ENCODE data around the gene RPH3AL. TPM values are rescaled to one million over a fixed set of nuclear protein-coding genes. Genes with fewer than 3 reads are reported as not detected.

RPH3AL gene
- total RNA-seq, 1 experiment from 2014 or later, result 3.0 TPM

GRCh38 chr17:393806-394717, 41.5 kb upstream of the RPH3AL start:
- Histone ChIP-seq H3K4me2 (ENCODE audit: insufficient read depth, insufficient read length, low read length) (no peak overlapping the region), H3K18ac (ENCODE audit: insufficient read length, low read depth, low read length) (no peak overlapping the region), H2BK20ac (ENCODE audit: low read depth, low read length, poor library complexity, severe bottlenecking) (no peak overlapping the region), H3K9ac (ENCODE audit: extremely low read depth, insufficient read length, low read length) (no peak overlapping the region), H3K9me3 (ENCODE audit: control insufficient read depth, low read depth, low read length) (no peaks in the 10 kb centered on the region), H2BK5ac (ENCODE audit: insufficient read length, low read length) (no peak overlapping the region), H2AK5ac (ENCODE audit: insufficient read length, low read length) (no peak overlapping the region), H2AFZ (ENCODE audit: low read length) (no peak overlapping the region), H2BK15ac (ENCODE audit: low read depth, low read length) (no peak overlapping the region), H4K91ac (ENCODE audit: insufficient read length, low read depth, low read length) (no peak overlapping the region), H3K56ac (ENCODE audit: insufficient read length, low read depth, low read length) (no peak overlapping the region), H2BK12ac (ENCODE audit: insufficient read length, low read depth, low read length) (no peak overlapping the region), H4K20me1 (ENCODE audit: control insufficient read depth, insufficient read depth, insufficient read length) (no peaks in the 10 kb centered on the region), H3K23ac (ENCODE audit: insufficient read length, low read depth, low read length) (no peak overlapping the region), H3K4ac (ENCODE audit: low read depth, low read length) (no peak overlapping the region), H4K8ac (replicated peaks; ENCODE audit: insufficient read length, low read depth, low read length) (no peak overlapping the region), H3K14ac (ENCODE audit: insufficient read depth, low read length) (no peak overlapping the region), H3T11ph (ENCODE audit: low read length) (no peak overlapping the region), H3K4me1 (ENCODE audit: insufficient read depth, low read length) (no peaks in the 10 kb centered on the region), H3K23me2 (ENCODE audit: insufficient read length, low read depth, low read length, poor library complexity, severe bottlenecking) (no peaks in the 10 kb centered on the region), H3K79me1 (ENCODE audit: insufficient read depth, low read depth, low read length, poor library complexity, severe bottlenecking) (no peaks in the 10 kb centered on the region), H3K79me2 (ENCODE audit: insufficient read depth, low read length) (no peaks in the 10 kb centered on the region), H2BK120ac (ENCODE audit: low read depth, low read length, poor library complexity, severe bottlenecking) (no peak overlapping the region), H3K27me3 (ENCODE audit: insufficient read depth, low read length) (no peaks in the 10 kb centered on the region), H4K5ac (ENCODE audit: insufficient read length, low read depth, low read length) (no peak overlapping the region), H3K27ac (ENCODE audit: insufficient read length, low read depth, low read length) (no peak overlapping the region)
- Mint-ChIP-seq H3K4me3 (no peak overlapping the region), H3K27me3 (ENCODE audit: low read depth) (peaks cover 48% of the 10 kb centered on the region), H3K27ac (no peak overlapping the region), H3K36me3 (ENCODE audit: insufficient read depth in 1 of 3, low read depth in 3 of 3) (no peaks in the 10 kb centered on the region), H3K9me3 (no peaks in the 10 kb centered on the region; a peak in 2 of 5 replicates), H3K4me1 (peaks cover 0 to 3% of the 10 kb centered on the region in 2 experiments; a peak in 1 of 4 replicates)
- no CpG with 5 or more reads among the region's 19 CpGs for WGBS (ENCODE audit: extremely low coverage, insufficient read length, low lambda C conversion rate)
- TF ChIP-seq, protein P1, sequence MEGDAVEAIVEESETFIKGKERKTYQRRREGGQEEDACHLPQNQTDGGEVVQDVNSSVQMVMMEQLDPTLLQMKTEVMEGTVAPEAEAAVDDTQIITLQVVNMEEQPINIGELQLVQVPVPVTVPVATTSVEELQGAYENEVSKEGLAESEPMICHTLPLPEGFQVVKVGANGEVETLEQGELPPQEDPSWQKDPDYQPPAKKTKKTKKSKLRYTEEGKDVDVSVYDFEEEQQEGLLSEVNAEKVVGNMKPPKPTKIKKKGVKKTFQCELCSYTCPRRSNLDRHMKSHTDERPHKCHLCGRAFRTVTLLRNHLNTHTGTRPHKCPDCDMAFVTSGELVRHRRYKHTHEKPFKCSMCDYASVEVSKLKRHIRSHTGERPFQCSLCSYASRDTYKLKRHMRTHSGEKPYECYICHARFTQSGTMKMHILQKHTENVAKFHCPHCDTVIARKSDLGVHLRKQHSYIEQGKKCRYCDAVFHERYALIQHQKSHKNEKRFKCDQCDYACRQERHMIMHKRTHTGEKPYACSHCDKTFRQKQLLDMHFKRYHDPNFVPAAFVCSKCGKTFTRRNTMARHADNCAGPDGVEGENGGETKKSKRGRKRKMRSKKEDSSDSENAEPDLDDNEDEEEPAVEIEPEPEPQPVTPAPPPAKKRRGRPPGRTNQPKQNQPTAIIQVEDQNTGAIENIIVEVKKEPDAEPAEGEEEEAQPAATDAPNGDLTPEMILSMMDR (conservative IDR thresholded peaks at IDR 0.05), result no peak
- DNase-seq, result no peak

Data from H9 (cell line).